Left ventricle myocardium inferior (tissue), 1 donor: ENCODE measurements around the gene STIM1. TPM values are rescaled to one million over a fixed set of nuclear protein-coding genes. Genes with fewer than 3 reads are reported as not detected.

Experiments used
- DNase-seq: peaks from one replicate; pipeline ENCODE4 v3.0.0-alpha.2; 2020
- H3K27ac ChIP-seq: fragments of 200-600 bp; replicated peaks from 2 replicates; pipeline ENCODE4 v1.8.0; 2021
- H3K27me3 ChIP-seq: fragments of 200-600 bp; 2 replicates; pipeline ENCODE4 v1.8.0; 2021; ENCODE audit warnings: low read depth
- H3K36me3 ChIP-seq: fragments of 200-600 bp; 2 replicates; pipeline ENCODE4 v1.8.0; 2021
- H3K4me1 ChIP-seq: fragments of 200-600 bp; 2 replicates; pipeline ENCODE4 v1.8.0; 2021
- H3K4me3 ChIP-seq: fragments of 200-600 bp; 2 replicates; pipeline ENCODE4 v1.8.0; 2021; ENCODE audit warnings: mild to moderate bottlenecking, moderate library complexity
- H3K9me3 ChIP-seq: fragments of 200-600 bp; replicated peaks from 2 replicates; pipeline ENCODE4 v1.8.0; 2021
- CTCF ChIP-seq: fragments of 200-600 bp; IDR thresholded peaks from 2 replicates; pipeline ENCODE4 v1.8.0; 2021; ENCODE audit warnings: antibody characterized with exemption, mild to moderate bottlenecking, borderline replicate concordance
- intact Hi-C: fragments of 100-400 bp; cut with micrococcal nuclease; formaldehyde crosslinking; loops from one replicate; pipeline ENCODE4 v1.11.0; 2022
- total RNA-seq: library from RNA; stranded (reverse); fragmentation: NEBNext Ultra II Directional; extraction: Animal tissue kit (Norgen Biotek cat#: 25700); gene quantifications from one replicate; pipeline ENCODE4 v1.2.1, GENCODE V29; 2021
- donor health status: DM: no; HTN: yes; CAD: no; lungs with severe emphysema.

The STIM1 gene
- total RNA-seq, 1 donor from 2014 or later, result 32.0 TPM

GRCh38 chr11:3926458-3927095, 71.1 kb downstream of the STIM1 start:
- Histone ChIP-seq H3K27ac (no peak overlapping the region), H3K36me3 (no peaks in the 10 kb centered on the region), H3K9me3 (peaks cover 9% of the 10 kb centered on the region), H3K27me3 (no peaks in the 10 kb centered on the region), H3K4me1 (peaks cover 24% of the 10 kb centered on the region), H3K4me3 (no peak overlapping the region)
- intact Hi-C loops, result no loop called here
- DNase-seq, result no peak
- TF ChIP-seq CTCF, result no peak

- intact Hi-C loops, result no loop called here
- peaks cover 24% of the 10 kb centered on the region for H3K4me1 ChIP-seq
Observed at GRCh38 chr11:3927129-3927796, 71.8 kb downstream of the STIM1 start.

GRCh38 chr11:3929232-3929631, 73.8 kb downstream of the STIM1 start:
- intact Hi-C loops, result no loop called here
- no peak for DNase-seq
- Histone ChIP-seq H3K4me1 (peaks cover 26% of the 10 kb centered on the region), H3K9me3 (no peaks in the 10 kb centered on the region), H3K36me3 (no peaks in the 10 kb centered on the region), H3K27ac (no peak overlapping the region), H3K27me3 (no peaks in the 10 kb centered on the region), H3K4me3 (peak overlapping the region; percentile 3)
- no peak for TF ChIP-seq CTCF

More at GRCh38 chr11:3927129-3927796, 71.8 kb downstream of the STIM1 start:
- Histone ChIP-seq H3K36me3 (no peaks in the 10 kb centered on the region), H3K9me3 (peaks cover 2% of the 10 kb centered on the region), H3K27me3 (no peaks in the 10 kb centered on the region), H3K27ac (no peak overlapping the region), H3K4me3 (no peak overlapping the region)
- no peak for DNase-seq
- TF ChIP-seq CTCF, result no peak

- Histone ChIP-seq H3K27ac (no peak overlapping the region), H3K9me3 (no peaks in the 10 kb centered on the region), H3K36me3 (no peaks in the 10 kb centered on the region), H3K27me3 (no peaks in the 10 kb centered on the region), H3K4me3 (peak overlapping the region; percentile 3), H3K4me1 (peaks cover 30% of the 10 kb centered on the region)
- no peak for DNase-seq
- intact Hi-C loops, result no loop called here
- TF ChIP-seq CTCF, result no peak
Observed at GRCh38 chr11:3929649-3930048, 74.2 kb downstream of the STIM1 start.

- H3K27me3 ChIP-seq, result no peaks in the 10 kb centered on the region
- no peak for DNase-seq
- H3K4me1 ChIP-seq, result peaks cover 31% of the 10 kb centered on the region
- intact Hi-C loops, result no loop called here
- no peaks in the 10 kb centered on the region for H3K36me3 ChIP-seq
- TF ChIP-seq CTCF, result no peak
- H3K4me3 ChIP-seq, result no peak overlapping the region
- H3K27ac ChIP-seq, result no peak overlapping the region
- H3K9me3 ChIP-seq, result no peaks in the 10 kb centered on the region
Observed at GRCh38 chr11:3932698-3933097, 77.2 kb downstream of the STIM1 start.
